ENCODE data around the gene GRIFIN.

DNA sequence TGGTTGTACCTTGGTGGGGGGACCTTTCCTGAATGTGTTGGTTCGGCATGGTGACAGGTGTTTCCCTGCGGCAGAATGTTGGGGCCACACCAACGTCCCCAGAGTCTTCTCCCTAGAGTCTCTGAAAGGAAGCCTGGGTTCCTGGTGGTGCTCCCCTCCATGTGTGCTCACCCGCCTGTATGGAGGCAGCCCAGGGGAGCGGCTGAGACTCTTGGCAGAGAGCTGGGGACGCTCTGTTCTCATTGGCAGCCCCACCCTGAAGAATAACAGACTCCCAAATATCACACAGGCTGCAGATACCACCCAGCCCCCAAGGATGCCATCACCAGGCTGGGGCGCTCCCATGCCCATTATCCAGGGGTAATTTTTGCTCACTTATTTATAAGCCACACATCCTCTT lies 38.0 kb downstream of the GRIFIN start:
- TF ChIP-seq, protein P1, sequence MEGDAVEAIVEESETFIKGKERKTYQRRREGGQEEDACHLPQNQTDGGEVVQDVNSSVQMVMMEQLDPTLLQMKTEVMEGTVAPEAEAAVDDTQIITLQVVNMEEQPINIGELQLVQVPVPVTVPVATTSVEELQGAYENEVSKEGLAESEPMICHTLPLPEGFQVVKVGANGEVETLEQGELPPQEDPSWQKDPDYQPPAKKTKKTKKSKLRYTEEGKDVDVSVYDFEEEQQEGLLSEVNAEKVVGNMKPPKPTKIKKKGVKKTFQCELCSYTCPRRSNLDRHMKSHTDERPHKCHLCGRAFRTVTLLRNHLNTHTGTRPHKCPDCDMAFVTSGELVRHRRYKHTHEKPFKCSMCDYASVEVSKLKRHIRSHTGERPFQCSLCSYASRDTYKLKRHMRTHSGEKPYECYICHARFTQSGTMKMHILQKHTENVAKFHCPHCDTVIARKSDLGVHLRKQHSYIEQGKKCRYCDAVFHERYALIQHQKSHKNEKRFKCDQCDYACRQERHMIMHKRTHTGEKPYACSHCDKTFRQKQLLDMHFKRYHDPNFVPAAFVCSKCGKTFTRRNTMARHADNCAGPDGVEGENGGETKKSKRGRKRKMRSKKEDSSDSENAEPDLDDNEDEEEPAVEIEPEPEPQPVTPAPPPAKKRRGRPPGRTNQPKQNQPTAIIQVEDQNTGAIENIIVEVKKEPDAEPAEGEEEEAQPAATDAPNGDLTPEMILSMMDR (conservative IDR thresholded peaks at IDR 0.05) = no peak
- TF ChIP-seq ZFX (IDR thresholded peaks at IDR 0.05) = no peak
